ENCODE results near the gene ALKBH7. TPM values are rescaled to one million over a fixed set of nuclear protein-coding genes. Genes with fewer than 3 reads are reported as not detected.

Gene ALKBH7
- total and polyA plus RNA-seq, 10 of the 15 experiments (the other 5 are each of a cell fraction or from before 2014, with no cell fraction given): 0.31 to 82.5 (median 37.6) TPM

GRCh38 chr19:6393074-6393982 is 20.7 kb downstream of the ALKBH7 start, which contains the start of gene GTF2F1 (continued):
- TF ChIP-seq, protein P1, sequence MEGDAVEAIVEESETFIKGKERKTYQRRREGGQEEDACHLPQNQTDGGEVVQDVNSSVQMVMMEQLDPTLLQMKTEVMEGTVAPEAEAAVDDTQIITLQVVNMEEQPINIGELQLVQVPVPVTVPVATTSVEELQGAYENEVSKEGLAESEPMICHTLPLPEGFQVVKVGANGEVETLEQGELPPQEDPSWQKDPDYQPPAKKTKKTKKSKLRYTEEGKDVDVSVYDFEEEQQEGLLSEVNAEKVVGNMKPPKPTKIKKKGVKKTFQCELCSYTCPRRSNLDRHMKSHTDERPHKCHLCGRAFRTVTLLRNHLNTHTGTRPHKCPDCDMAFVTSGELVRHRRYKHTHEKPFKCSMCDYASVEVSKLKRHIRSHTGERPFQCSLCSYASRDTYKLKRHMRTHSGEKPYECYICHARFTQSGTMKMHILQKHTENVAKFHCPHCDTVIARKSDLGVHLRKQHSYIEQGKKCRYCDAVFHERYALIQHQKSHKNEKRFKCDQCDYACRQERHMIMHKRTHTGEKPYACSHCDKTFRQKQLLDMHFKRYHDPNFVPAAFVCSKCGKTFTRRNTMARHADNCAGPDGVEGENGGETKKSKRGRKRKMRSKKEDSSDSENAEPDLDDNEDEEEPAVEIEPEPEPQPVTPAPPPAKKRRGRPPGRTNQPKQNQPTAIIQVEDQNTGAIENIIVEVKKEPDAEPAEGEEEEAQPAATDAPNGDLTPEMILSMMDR (IDR thresholded peaks at IDR 0.05 in 2 of 3, conservative IDR thresholded peaks at IDR 0.05 in 1 of 3; ENCODE audit: control insufficient read depth in 2 of 3, extremely low read depth in 1 of 3, insufficient read depth in 1 of 3, low read depth in 3 of 3, low read length in 3 of 3): peak in 2 of 3 experiments; percentile 23 to 28; a peak in 2 of 6 replicates
- TF ChIP-seq SMAD1 (IDR thresholded peaks at IDR 0.05; ENCODE audit: low read depth, partially characterized antibody): no peak
- peak; percentile 50 for TF ChIP-seq HCFC1 (IDR thresholded peaks at IDR 0.05; ENCODE audit: low read length)
- TF ChIP-seq, protein P2, sequence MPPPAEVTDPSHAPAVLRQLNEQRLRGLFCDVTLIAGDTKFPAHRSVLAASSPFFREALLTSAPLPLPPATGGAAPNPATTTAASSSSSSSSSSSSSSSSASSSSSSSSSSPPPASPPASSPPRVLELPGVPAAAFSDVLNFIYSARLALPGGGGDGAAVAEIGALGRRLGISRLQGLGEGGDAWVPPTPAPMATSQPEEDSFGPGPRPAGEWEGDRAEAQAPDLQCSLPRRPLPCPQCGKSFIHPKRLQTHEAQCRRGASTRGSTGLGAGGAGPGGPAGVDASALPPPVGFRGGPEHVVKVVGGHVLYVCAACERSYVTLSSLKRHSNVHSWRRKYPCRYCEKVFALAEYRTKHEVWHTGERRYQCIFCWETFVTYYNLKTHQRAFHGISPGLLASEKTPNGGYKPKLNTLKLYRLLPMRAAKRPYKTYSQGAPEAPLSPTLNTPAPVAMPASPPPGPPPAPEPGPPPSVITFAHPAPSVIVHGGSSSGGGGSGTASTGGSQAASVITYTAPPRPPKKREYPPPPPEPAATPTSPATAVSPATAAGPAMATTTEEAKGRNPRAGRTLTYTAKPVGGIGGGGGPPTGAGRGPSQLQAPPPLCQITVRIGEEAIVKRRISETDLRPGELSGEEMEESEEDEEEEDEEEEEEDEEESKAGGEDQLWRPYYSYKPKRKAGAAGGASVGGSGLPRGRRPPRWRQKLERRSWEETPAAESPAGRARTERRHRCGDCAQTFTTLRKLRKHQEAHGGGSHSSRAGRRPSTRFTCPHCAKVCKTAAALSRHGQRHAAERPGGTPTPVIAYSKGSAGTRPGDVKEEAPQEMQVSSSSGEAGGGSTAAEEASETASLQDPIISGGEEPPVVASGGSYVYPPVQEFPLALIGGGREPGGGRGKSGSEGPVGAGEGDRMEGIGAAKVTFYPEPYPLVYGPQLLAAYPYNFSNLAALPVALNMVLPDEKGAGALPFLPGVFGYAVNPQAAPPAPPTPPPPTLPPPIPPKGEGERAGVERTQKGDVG (CRISPR knock-in tag; IDR thresholded peaks at IDR 0.05): no peak
- TF ChIP-seq CBX3 (IDR thresholded peaks at IDR 0.05; ENCODE audit: borderline replicate concordance, low read depth): no peak
- TF ChIP-seq ZNF622 (IDR thresholded peaks at IDR 0.05): no peak
- TF ChIP-seq SMC3 (IDR thresholded peaks at IDR 0.05; ENCODE audit: borderline replicate concordance, low read length): no peak
- TF ChIP-seq BRCA1 (IDR thresholded peaks at IDR 0.05; ENCODE audit: low read depth, low read length): no peak
- peak; percentile 75 for TF ChIP-seq NR2C2 (IDR thresholded peaks at IDR 0.05; ENCODE audit: borderline replicate concordance, control insufficient read depth, insufficient read length, low read depth)
- peak; percentile 9 for TF ChIP-seq SIX5 (IDR thresholded peaks at IDR 0.05; ENCODE audit: low read depth, low read length, severe bottlenecking)
- TF ChIP-seq FOS (IDR thresholded peaks at IDR 0.05; ENCODE audit: borderline replicate concordance, extremely low read depth, insufficient read length): no peak
- TF ChIP-seq MAX (IDR thresholded peaks at IDR 0.05; ENCODE audit: low read depth, low read length): peak; percentile 16; the same call in 1 of the 2 replicates
- peak; percentile 67 for TF ChIP-seq DPF2 (IDR thresholded peaks at IDR 0.05)
- TF ChIP-seq RUNX3 (IDR thresholded peaks at IDR 0.05; ENCODE audit: low read length): peak; percentile 76
- no peak for TF ChIP-seq TCF7 (IDR thresholded peaks at IDR 0.05; ENCODE audit: borderline replicate concordance)
- no peak for TF ChIP-seq MTA3 (IDR thresholded peaks at IDR 0.05; ENCODE audit: borderline replicate concordance, low read length)

Data from GM12878 (cell line).